Tibial artery (tissue), 4 donors: ENCODE data around the gene SLC44A3.
A peak's percentile ranks its signal among the peaks of the same experiment; 100 is the strongest.

Source experiments
- DNase-seq, 2 donors: peaks; one replicate each; pipeline ENCODE4 v3.0.0-alpha.2; 2019
- H3K27ac ChIP-seq, 2 donors: fragments of 200-600 bp; sonication (generic) in 1 of 2; 1 replicate in 1 of 2; 2 replicates in 1 of 2; pipeline ENCODE4 v1.5.1; 2018 to 2019; ENCODE audit warnings: mild to moderate bottlenecking in 1 of 2
- H3K27me3 ChIP-seq, 2 donors: fragments of 200-600 bp; sonication (generic) in 1 of 2; one replicate each; pipeline versions ENCODE4 v1.5.1 to v1.6.0; 2016 to 2019
- H3K36me3 ChIP-seq, 3 donors: fragments of 200-600 bp; sonication (generic) in 2 of 3; one replicate each; pipeline ENCODE4 v1.5.1; 2016 to 2019; ENCODE audit warnings: mild to moderate bottlenecking in 2 of 3
- H3K4me1 ChIP-seq, 4 donors: fragments of 200-600 bp; sonication (generic) in 2 of 4; 1 replicate in 3 of 4; 2 replicates in 1 of 4; pipeline ENCODE4 v1.5.1; 2016 to 2019
- H3K4me3 ChIP-seq, 2 donors: fragments of 200-600 bp; sonication (generic) in 1 of 2; 1 replicate in 1 of 2; 2 replicates in 1 of 2; pipeline ENCODE4 v1.5.1; 2018 to 2019; ENCODE audit warnings: mild to moderate bottlenecking in 2 of 2
- H3K9me3 ChIP-seq, 3 donors: fragments of 200-600 bp; sonication (generic) in 1 of 3; one replicate each; pipeline ENCODE4 v1.5.1; 2016 to 2019
- CTCF ChIP-seq, 2 experiments: fragments of 200-600 bp in 1 of 2; fragments of 450-650 bp in 1 of 2; IDR thresholded peaks; one replicate each; pipeline ENCODE4 v1.5.1; 2017 to 2019; ENCODE audit warnings: antibody characterized with exemption in 2 of 2, mild to moderate bottlenecking in 1 of 2, moderate library complexity in 1 of 2
- intact Hi-C: fragments of 100-400 bp; cut with DNase I; formaldehyde crosslinking; loops from one replicate; pipeline ENCODE4 v1.15.0; 2023; ENCODE audit warnings: low total_unique reads

SLC44A3 gene

DNA sequence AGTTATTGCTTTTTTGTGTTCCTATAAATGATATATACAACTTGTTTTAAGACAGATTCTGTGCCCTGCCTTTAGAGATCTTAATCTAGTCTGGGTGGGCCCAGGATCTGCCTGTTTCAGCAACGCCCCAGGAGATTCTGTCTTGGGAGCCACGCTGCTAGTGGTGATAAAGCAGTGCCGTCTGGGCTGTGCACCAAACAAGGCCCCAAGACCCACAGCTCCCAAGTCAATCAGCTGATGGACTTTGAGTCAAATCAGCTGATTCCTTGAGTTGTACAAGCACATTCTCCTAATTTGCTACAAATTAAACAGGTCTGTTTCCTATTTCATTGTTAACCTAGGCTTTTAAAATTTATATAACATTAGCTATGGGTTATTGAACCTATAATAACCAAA, 15.7 kb upstream of the SLC44A3 start:
- peaks cover 0 to 12% (median 6%) of the 10 kb centered on the region in 4 donors for H3K4me1 ChIP-seq
- no peak overlapping the region for H3K27ac ChIP-seq
- no peak overlapping the region for H3K4me3 ChIP-seq
- no peaks in the 10 kb centered on the region for H3K27me3 ChIP-seq
- intact Hi-C loops: loop anchor here (5.0 kb wide), 1 partner anchor 282 kb away; no protein-coding TSS in a partner anchor
- no peak for DNase-seq
- H3K36me3 ChIP-seq: no peaks in the 10 kb centered on the region
- H3K9me3 ChIP-seq: no peaks in the 10 kb centered on the region
- no peak for TF ChIP-seq CTCF (IDR thresholded peaks at IDR 0.05)

DNA sequence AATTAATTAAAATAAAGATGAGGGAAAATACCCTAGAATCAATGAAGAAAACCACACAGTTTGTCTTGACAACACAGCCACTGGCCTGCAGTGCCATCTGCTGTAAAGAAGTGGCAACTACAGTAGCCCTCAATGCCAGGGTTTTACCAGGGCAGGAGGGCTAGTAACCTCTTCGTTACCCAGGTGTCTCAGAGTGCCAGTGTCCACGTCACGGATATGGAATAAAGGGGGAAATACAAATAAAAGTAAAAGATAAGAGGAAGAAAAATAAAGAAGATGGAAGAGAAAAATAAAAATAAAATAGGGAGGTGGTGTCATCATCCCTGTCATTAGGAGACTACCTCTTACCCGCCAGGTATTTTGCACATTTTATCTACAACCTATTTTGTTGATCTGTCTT, 14.2 kb upstream of the SLC44A3 start:
- intact Hi-C loops: loop anchor here (2.0 kb wide), 1 partner anchor 325 kb away; no protein-coding TSS in a partner anchor
- Histone ChIP-seq H3K9me3 (no peaks in the 10 kb centered on the region), H3K4me3 (no peak overlapping the region), H3K27ac (no peak overlapping the region), H3K27me3 (no peaks in the 10 kb centered on the region), H3K4me1 (peaks cover 0 to 12% (median 6%) of the 10 kb centered on the region in 4 donors), H3K36me3 (no peaks in the 10 kb centered on the region)
- peak in 1 of 2 donors; percentile 44 for DNase-seq
- peak; percentile 92 to 99 for TF ChIP-seq CTCF (IDR thresholded peaks at IDR 0.05)

- Histone ChIP-seq H3K4me3 (no peak overlapping the region), H3K27me3 (no peaks in the 10 kb centered on the region), H3K27ac (no peak overlapping the region), H3K9me3 (no peaks in the 10 kb centered on the region), H3K36me3 (no peaks in the 10 kb centered on the region), H3K4me1 (peaks cover 0 to 12% (median 5%) of the 10 kb centered on the region in 4 donors)
- DNase-seq: no peak
- no peak for TF ChIP-seq CTCF (IDR thresholded peaks at IDR 0.05)
- intact Hi-C loops: loop anchor here (2.0 kb wide), 1 partner anchor 326 kb away; no protein-coding TSS in a partner anchor
Measured at GRCh38 chr1:94806441-94806871, 13.7 kb upstream of the SLC44A3 start.

GRCh38 chr1:94807742-94808491, 12.2 kb upstream of the SLC44A3 start:
- H3K36me3 ChIP-seq: no peaks in the 10 kb centered on the region
- H3K4me1 ChIP-seq: peaks cover 0 to 4% (median 0%) of the 10 kb centered on the region in 4 donors
- no peaks in the 10 kb centered on the region for H3K27me3 ChIP-seq
- no peaks in the 10 kb centered on the region for H3K9me3 ChIP-seq
- no peak for TF ChIP-seq CTCF (IDR thresholded peaks at IDR 0.05)
- H3K4me3 ChIP-seq: no peak overlapping the region
- H3K27ac ChIP-seq: no peak overlapping the region
- DNase-seq: no peak
- intact Hi-C loops: loop anchor here (2.0 kb wide), 1 partner anchor 327 kb away; no protein-coding TSS in a partner anchor

DNA sequence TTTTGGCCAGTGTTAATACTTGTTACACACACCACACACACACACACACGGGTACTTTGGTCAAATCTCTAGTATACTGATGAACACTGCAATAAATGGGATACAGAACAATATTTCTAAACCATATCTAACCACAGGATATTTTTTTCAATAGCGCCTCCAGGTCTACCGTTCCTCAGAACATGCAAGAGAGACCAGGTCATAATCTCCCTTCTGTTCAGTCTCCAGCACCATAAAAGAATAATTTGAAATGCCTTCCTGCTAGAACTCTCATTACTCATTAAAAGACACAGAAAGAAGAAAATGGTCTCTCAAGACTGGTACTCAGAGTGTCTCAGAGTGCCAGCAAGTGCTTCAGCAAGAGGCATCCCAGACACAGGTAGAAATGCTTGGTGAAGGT, 11.5 kb upstream of the SLC44A3 start:
- no peak overlapping the region for H3K4me3 ChIP-seq
- no peaks in the 10 kb centered on the region for H3K4me1 ChIP-seq
- DNase-seq: no peak
- H3K36me3 ChIP-seq: no peaks in the 10 kb centered on the region
- no peaks in the 10 kb centered on the region for H3K9me3 ChIP-seq
- TF ChIP-seq CTCF (IDR thresholded peaks at IDR 0.05): no peak
- no peaks in the 10 kb centered on the region for H3K27me3 ChIP-seq
- no peak overlapping the region for H3K27ac ChIP-seq
- intact Hi-C loops: no loop called here
